ENCODE measurements around the gene CTIF.

The CTIF gene

DNA sequence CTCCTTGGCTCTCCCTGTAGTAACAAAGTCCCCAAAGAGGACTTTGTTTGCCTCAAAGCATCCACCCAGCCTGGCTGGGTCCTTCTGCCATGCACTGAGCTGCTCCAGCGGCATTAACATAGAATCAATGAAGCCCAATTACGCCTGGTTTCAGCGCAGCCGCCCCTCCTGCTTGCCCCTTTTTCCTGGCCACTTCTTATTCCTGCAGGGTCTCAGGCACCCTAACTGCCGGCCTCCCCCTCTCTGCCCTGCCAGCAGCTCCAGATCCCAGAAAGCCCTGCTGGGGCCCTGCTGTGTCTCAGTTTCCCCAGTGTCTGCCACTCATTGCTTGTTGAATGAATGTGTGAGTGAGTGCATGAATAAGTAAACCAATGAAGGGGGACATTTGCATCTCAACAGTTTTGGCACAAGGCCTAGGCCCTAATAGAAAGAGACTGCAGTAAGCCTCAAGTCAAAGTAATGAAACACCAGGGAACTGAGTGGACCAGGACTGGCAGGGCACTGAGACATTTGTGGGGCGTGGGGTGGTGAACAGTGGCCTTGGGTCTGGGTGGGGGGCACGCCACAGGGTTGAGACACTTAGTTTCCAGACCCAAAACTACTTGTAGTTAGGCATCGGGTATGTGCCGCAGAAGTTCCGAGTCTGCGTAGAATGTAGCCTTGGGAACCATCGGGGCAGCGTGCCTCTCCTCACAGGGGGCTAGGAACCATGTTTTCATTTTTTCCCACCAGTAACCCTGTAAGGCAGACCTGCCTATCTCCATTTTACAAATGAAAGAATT is 351.3 kb downstream of the CTIF start:
- H3K27me3 ChIP-seq: no peaks in the 10 kb centered on the region

DNA sequence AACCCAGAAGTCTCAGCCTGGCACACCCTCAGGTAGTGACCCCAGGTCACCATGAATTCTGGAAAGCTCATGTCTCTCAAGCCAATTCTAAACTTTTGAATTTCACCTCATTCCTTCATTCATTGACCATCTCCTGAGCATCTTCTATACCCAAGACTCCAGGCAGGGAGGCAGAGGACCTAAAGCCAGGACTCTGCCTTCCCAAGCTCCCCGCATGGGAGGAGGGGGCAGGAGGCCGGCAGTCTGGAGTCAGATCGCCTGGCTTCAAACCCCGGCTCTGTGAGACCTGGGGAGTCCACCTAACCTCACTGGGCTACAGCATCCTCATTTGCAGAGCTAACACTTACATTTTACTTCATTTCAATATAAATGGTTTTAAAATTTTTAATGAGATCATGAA is 352.9 kb downstream of the CTIF start:
- TF ChIP-seq CTCF (IDR thresholded peaks at IDR 0.05): no peak
- Histone ChIP-seq H3K27me3 (no peaks in the 10 kb centered on the region), H3K9me3 (no peaks in the 10 kb centered on the region), H3K36me3 (no peaks in the 10 kb centered on the region), H3K27ac (no peak overlapping the region), H3K4me3 (ENCODE audit: low read depth in 1 of 2, low read length in 1 of 2) (no peak overlapping the region), H3K4me1 (ENCODE audit: control insufficient read depth in 1 of 2, insufficient read depth in 1 of 2, low read depth in 1 of 2, low read length in 1 of 2) (peaks cover 8 to 9% of the 10 kb centered on the region in 2 experiments)

More for the DNA sequence above, 351.3 kb downstream of the CTIF start:
- Histone ChIP-seq H3K27ac (no peak overlapping the region), H3K4me3 (ENCODE audit: low read depth in 1 of 2, low read length in 1 of 2) (no peak overlapping the region), H3K4me1 (ENCODE audit: control insufficient read depth in 1 of 2, insufficient read depth in 1 of 2, low read depth in 1 of 2, low read length in 1 of 2) (no peaks in the 10 kb centered on the region), H3K36me3 (no peaks in the 10 kb centered on the region), H3K9me3 (no peaks in the 10 kb centered on the region)
- TF ChIP-seq CTCF (IDR thresholded peaks at IDR 0.05): no peak

- no peaks in the 10 kb centered on the region for H3K27me3 ChIP-seq
- H3K4me1 ChIP-seq (ENCODE audit: control insufficient read depth in 1 of 2, insufficient read depth in 1 of 2, low read depth in 1 of 2, low read length in 1 of 2): peaks cover 13 to 14% of the 10 kb centered on the region in 2 experiments
- no peaks in the 10 kb centered on the region for H3K36me3 ChIP-seq
- H3K9me3 ChIP-seq: no peaks in the 10 kb centered on the region
- no peak overlapping the region for H3K4me3 ChIP-seq (ENCODE audit: low read depth in 1 of 2, low read length in 1 of 2)
- H3K27ac ChIP-seq: no peak overlapping the region
- TF ChIP-seq CTCF (IDR thresholded peaks at IDR 0.05): no peak
Observed at GRCh38 chr18:48892146-48892855, 353.5 kb downstream of the CTIF start.

DNA sequence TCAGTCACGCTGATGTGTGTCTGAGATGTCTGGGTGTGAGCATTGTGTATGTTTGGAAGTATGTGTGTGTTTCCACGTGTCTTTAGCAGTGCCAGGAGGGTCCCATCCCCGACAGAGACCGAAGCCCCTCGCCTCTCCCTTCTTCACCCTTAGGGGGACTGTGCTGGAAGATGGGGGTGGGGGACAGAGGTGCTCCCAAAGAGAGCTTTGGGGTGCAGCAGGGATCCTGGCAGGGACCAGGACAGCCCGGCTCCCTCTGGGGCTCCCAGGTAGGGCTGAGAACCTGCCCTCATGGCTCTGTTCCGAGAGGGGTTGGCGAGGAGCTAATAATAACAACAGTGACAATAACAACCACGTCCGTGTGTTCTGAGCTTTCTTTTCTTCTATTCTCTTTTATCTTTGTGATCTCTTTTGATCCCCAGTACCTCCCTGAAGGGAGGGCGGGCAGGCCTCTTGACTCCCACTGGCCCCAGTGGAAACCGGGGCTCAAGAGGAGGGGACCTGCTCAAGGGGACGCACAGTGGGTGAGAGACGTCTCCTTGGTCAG is 354.3 kb downstream of the CTIF start:
- no peaks in the 10 kb centered on the region for H3K9me3 ChIP-seq
- no peak for TF ChIP-seq CTCF (IDR thresholded peaks at IDR 0.05)

DNA sequence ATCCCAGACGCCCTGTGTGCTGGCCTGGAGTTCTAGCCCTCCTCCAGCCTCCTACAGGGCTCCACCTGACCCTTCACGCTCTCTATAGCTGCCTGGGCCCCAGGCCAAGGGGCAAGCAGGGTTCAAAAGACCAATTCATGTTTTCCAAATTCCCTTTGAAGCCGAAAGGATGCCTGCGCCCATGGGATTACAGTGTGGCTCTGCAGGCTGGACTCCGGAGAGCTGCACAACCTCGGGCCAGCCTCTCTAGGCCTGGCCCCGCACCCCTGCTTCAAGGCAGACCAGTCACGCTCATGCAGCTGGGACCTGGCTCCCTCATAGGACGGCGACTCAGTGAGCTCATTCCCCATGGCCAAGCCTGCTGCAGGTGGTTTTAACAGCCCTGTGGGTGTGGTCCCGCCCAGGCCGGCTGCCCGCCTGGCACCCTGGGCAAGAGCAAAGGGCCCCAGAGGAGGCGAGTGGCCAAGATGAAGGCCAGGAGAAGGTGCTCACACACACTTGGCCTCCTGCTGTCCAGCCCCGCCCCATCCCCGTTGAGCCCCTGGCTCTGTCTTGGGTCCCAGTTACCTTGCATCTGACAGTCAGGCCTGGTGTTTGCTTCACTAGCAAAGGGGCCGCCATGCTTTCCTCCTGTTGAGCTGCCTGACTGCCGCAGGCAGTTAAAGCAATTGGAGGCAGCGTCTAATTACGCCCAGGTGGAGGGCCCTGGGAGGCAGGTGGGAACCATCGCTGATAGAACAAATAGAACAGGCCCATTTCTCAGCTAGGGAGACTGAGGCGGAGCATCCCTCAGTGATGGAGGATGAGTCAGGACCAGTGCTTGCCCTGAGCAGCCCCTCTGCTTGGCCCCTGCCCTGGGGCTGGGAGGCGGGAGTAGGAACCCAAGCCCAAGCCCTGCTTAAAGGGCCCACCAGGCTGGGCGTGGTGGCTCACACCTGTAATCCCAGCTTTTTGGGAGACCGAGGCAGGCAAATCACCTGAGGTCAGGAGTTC is 355.1 kb downstream of the CTIF start:
- Histone ChIP-seq H3K4me1 (ENCODE audit: control insufficient read depth in 1 of 2, insufficient read depth in 1 of 2, low read depth in 1 of 2, low read length in 1 of 2) (peaks cover 20 to 28% of the 10 kb centered on the region in 2 experiments), H3K9me3 (no peaks in the 10 kb centered on the region), H3K27ac (no peak overlapping the region), H3K27me3 (no peaks in the 10 kb centered on the region), H3K36me3 (no peaks in the 10 kb centered on the region), H3K4me3 (ENCODE audit: low read depth in 1 of 2, low read length in 1 of 2) (no peak overlapping the region)
- TF ChIP-seq CTCF (IDR thresholded peaks at IDR 0.05): no peak

More for the DNA sequence above, 354.3 kb downstream of the CTIF start:
- peaks cover 20 to 22% of the 10 kb centered on the region in 2 experiments for H3K4me1 ChIP-seq (ENCODE audit: control insufficient read depth in 1 of 2, insufficient read depth in 1 of 2, low read depth in 1 of 2, low read length in 1 of 2)
- no peak overlapping the region for H3K4me3 ChIP-seq (ENCODE audit: low read depth in 1 of 2, low read length in 1 of 2)
- H3K36me3 ChIP-seq: no peaks in the 10 kb centered on the region
- no peaks in the 10 kb centered on the region for H3K27me3 ChIP-seq
- H3K27ac ChIP-seq: no peak overlapping the region
